ENCODE data around the gene INPP1.

INPP1 gene

DNA sequence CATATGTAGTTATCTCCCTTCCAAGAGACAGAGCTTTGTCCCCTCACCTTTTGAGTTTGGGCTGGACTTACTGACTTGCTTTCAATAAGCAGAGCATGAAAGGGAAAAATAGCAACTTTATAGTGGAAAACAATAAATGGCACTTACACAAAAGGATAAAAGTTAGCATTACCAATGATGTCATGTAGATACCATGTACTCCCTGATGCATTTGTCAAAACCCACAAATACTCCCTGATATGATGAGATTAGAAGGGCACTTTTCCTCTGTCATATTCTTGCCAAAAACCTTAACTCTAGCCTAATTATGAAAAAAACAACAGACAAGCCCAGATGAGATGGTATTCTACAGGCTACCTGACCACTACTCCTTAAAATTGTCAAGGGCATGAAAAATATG is 39.7 kb upstream of the INPP1 start:
- no peaks in the 10 kb centered on the region for H3F3A ChIP-seq (ENCODE audit: control insufficient read depth, insufficient read depth)
- no peak overlapping the region for H3K27ac ChIP-seq (ENCODE audit: low read depth, low read length)
- TF ChIP-seq EZH2phosphoT487 (IDR thresholded peaks at IDR 0.05; ENCODE audit: borderline replicate concordance, low read length) (no peak), CTCF (IDR thresholded peaks at IDR 0.05; ENCODE audit: low read depth, low read length, poor library complexity, severe bottlenecking) (no peak)
- no peaks in the 10 kb centered on the region for H3K27me3 ChIP-seq (ENCODE audit: control insufficient read depth, low read length)
- H4K20me1 ChIP-seq (ENCODE audit: control insufficient read depth, insufficient read depth, low read depth, low read length): no peaks in the 10 kb centered on the region
- no peaks in the 10 kb centered on the region for H3K9me3 ChIP-seq (ENCODE audit: control insufficient read depth, insufficient read depth, low read length)
- no peaks in the 10 kb centered on the region for H3K79me2 ChIP-seq (ENCODE audit: control insufficient read depth, low read length)
- H3K4me3 ChIP-seq (ENCODE audit: low read length): no peak overlapping the region
- H3K4me2 ChIP-seq (ENCODE audit: low read length): no peak overlapping the region
- H3K36me3 ChIP-seq (ENCODE audit: control insufficient read depth, low read length): peaks cover 13% of the 10 kb centered on the region
- no peaks in the 10 kb centered on the region for H3K9me2 ChIP-seq (replicated peaks; ENCODE audit: control insufficient read depth, low read length)
- no peaks in the 10 kb centered on the region for H3K4me1 ChIP-seq (ENCODE audit: control insufficient read depth, low read length)

GRCh38 chr2:190304404-190304803 is 39.0 kb upstream of the INPP1 start:
- no peaks in the 10 kb centered on the region for H4K20me1 ChIP-seq (ENCODE audit: control insufficient read depth, insufficient read depth, low read depth, low read length)
- H3K36me3 ChIP-seq (ENCODE audit: control insufficient read depth, low read length): peaks cover 17% of the 10 kb centered on the region
- no peaks in the 10 kb centered on the region for H3K27me3 ChIP-seq (ENCODE audit: control insufficient read depth, low read length)
- H3K4me1 ChIP-seq (ENCODE audit: control insufficient read depth, low read length): no peaks in the 10 kb centered on the region
- no peak overlapping the region for H3K4me3 ChIP-seq (ENCODE audit: low read length)
- H3F3A ChIP-seq (ENCODE audit: control insufficient read depth, insufficient read depth): no peaks in the 10 kb centered on the region
- no peaks in the 10 kb centered on the region for H3K9me3 ChIP-seq (ENCODE audit: control insufficient read depth, insufficient read depth, low read length)
- no peaks in the 10 kb centered on the region for H3K9me2 ChIP-seq (replicated peaks; ENCODE audit: control insufficient read depth, low read length)
- H3K4me2 ChIP-seq (ENCODE audit: low read length): no peak overlapping the region
- TF ChIP-seq EZH2phosphoT487 (IDR thresholded peaks at IDR 0.05; ENCODE audit: borderline replicate concordance, low read length) (no peak), CTCF (IDR thresholded peaks at IDR 0.05; ENCODE audit: low read depth, low read length, poor library complexity, severe bottlenecking) (no peak)
- H3K79me2 ChIP-seq (ENCODE audit: control insufficient read depth, low read length): no peaks in the 10 kb centered on the region
- no peak overlapping the region for H3K27ac ChIP-seq (ENCODE audit: low read depth, low read length)

DNA sequence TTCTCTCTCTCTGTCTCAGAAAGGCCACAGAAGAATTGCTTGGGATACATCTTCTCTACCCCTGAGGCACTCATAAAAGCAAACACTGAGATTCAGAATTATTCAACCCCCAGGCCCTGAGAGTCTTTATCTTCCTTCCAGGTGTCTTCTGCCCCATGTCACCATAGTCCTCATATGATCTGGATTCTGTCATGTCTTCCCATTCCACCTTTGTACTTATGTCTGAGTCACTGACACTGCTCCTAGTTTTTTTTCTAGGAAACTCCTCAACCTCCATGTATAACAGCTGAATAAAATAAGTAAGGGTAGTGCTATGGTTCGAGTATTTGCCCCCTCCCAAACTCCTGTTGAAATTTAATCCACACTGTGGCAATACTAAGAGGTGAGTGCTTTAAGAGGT is 35.4 kb upstream of the INPP1 start:
- no peaks in the 10 kb centered on the region for H3K9me3 ChIP-seq (ENCODE audit: control insufficient read depth, insufficient read depth, low read length)
- peaks cover 16% of the 10 kb centered on the region for H3K36me3 ChIP-seq (ENCODE audit: control insufficient read depth, low read length)
- H3F3A ChIP-seq (ENCODE audit: control insufficient read depth, insufficient read depth): no peaks in the 10 kb centered on the region
- TF ChIP-seq CTCF (IDR thresholded peaks at IDR 0.05; ENCODE audit: low read depth, low read length, poor library complexity, severe bottlenecking): no peak
- no peak for TF ChIP-seq EZH2phosphoT487 (IDR thresholded peaks at IDR 0.05; ENCODE audit: borderline replicate concordance, low read length)
- H3K4me1 ChIP-seq (ENCODE audit: control insufficient read depth, low read length): no peaks in the 10 kb centered on the region
- H3K27me3 ChIP-seq (ENCODE audit: control insufficient read depth, low read length): no peaks in the 10 kb centered on the region
- no peak overlapping the region for H3K4me3 ChIP-seq (ENCODE audit: low read length)
- H3K79me2 ChIP-seq (ENCODE audit: control insufficient read depth, low read length): no peaks in the 10 kb centered on the region; the same call in 1 of the 2 replicates
- no peak overlapping the region for H3K27ac ChIP-seq (ENCODE audit: low read depth, low read length)
- no peak overlapping the region for H3K4me2 ChIP-seq (ENCODE audit: low read length)
- no peaks in the 10 kb centered on the region for H3K9me2 ChIP-seq (replicated peaks; ENCODE audit: control insufficient read depth, low read length)
- H4K20me1 ChIP-seq (ENCODE audit: control insufficient read depth, insufficient read depth, low read depth, low read length): no peaks in the 10 kb centered on the region

All from DOHH2 (cell line).